ENCODE measurements around the gene TNIK.

DNA sequence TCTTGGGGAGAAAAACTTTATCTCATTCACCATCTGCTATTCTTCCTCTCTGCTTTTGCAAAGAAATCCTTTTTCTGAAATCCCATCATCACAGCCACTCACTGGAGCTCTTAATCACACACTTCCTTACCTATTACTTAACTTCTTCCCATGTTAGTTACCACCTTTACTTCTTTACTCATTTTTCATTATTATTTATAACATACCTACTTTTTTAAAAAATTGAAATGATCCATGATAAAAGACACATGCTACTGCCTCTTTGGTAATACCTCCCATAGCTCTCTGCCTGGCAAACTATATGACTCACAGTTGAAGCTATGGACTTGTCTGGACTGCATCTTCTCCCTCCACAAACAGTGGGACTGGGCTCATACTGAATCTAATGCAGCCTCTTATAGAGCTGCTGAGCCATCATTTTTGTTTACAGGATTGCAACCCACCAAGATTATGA, 150.3 kb downstream of the TNIK start:
- TF ChIP-seq, protein P1, sequence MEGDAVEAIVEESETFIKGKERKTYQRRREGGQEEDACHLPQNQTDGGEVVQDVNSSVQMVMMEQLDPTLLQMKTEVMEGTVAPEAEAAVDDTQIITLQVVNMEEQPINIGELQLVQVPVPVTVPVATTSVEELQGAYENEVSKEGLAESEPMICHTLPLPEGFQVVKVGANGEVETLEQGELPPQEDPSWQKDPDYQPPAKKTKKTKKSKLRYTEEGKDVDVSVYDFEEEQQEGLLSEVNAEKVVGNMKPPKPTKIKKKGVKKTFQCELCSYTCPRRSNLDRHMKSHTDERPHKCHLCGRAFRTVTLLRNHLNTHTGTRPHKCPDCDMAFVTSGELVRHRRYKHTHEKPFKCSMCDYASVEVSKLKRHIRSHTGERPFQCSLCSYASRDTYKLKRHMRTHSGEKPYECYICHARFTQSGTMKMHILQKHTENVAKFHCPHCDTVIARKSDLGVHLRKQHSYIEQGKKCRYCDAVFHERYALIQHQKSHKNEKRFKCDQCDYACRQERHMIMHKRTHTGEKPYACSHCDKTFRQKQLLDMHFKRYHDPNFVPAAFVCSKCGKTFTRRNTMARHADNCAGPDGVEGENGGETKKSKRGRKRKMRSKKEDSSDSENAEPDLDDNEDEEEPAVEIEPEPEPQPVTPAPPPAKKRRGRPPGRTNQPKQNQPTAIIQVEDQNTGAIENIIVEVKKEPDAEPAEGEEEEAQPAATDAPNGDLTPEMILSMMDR (IDR thresholded peaks at IDR 0.05; ENCODE audit: poor library complexity): no peak
- TF ChIP-seq EZH2 (IDR thresholded peaks at IDR 0.05; ENCODE audit: borderline replicate concordance): no peak
- TF ChIP-seq EZH2phosphoT487 (IDR thresholded peaks at IDR 0.05; ENCODE audit: low read depth, severe bottlenecking, unreplicated experiment): no peak

Data from hepatocyte (in vitro differentiated cells).